Measurements from ENCODE around the gene MED16. TPM values are rescaled to one million over a fixed set of nuclear protein-coding genes. Genes with fewer than 3 reads are reported as not detected.

Gene MED16
- total RNA-seq, 2 experiments from 2014 or later, result 47.7 to 70.6 TPM

Other genes with a start within 250 kb of the MED16 start
- 10 to 100 TPM; 76.9 to 83.0 TPM for gene RNF126, start 230.0 kb downstream of the MED16 start, total RNA-seq
- gene FSTL3, start 216.8 kb downstream of the MED16 start, total RNA-seq, result 1 to 10 TPM; 2.2 to 3.1 TPM
- under 1 TPM in 1 of 2 experiments, not detected in 1; 0.59 TPM for gene PRSS57, start 197.7 kb downstream of the MED16 start, total RNA-seq
- gene PALM, start 184.3 kb downstream of the MED16 start, total RNA-seq, result not detected
- gene MISP, start 142.1 kb downstream of the MED16 start, total RNA-seq, result not detected
- 100 to 1,000 TPM; 481 to 631 TPM for gene PTBP1, start 95.7 kb downstream of the MED16 start, total RNA-seq
- not detected for gene PLPPR3, start 71.2 kb downstream of the MED16 start, total RNA-seq
- gene AZU1, start 65.3 kb downstream of the MED16 start, total RNA-seq, result not detected
- not detected for gene PRTN3, start 52.2 kb downstream of the MED16 start, total RNA-seq
- not detected for gene ELANE, start 40.9 kb downstream of the MED16 start, total RNA-seq
- gene CFD, start 33.5 kb downstream of the MED16 start, total RNA-seq, result 1 to 10 TPM in 1 of 2 experiments, under 1 TPM in 1; 0.66 to 1.5 TPM
- gene RNU6-9, start 297 bp upstream of the MED16 start, total RNA-seq, result not detected
- gene R3HDM4, start 20.0 kb upstream of the MED16 start, total RNA-seq, result 10 to 100 TPM; 63.7 to 73.7 TPM
- gene KISS1R, start 24.1 kb upstream of the MED16 start, total RNA-seq, result 1 to 10 TPM in 1 of 2 experiments, under 1 TPM in 1; 0.66 to 1.1 TPM
- 10 to 100 TPM; 30.6 to 35.9 TPM for gene ARID3A, start 32.8 kb upstream of the MED16 start, total RNA-seq
- gene WDR18, start 91.2 kb upstream of the MED16 start, total RNA-seq, result 10 to 100 TPM; 64.5 to 87.9 TPM
- not detected for gene GRIN3B, start 107.2 kb upstream of the MED16 start, total RNA-seq
- 100 to 1,000 TPM; 172 to 212 TPM for gene TMEM259, start 127.9 kb upstream of the MED16 start, total RNA-seq
- gene RNU6-2, start 128.3 kb upstream of the MED16 start, total RNA-seq, result not detected
- 100 to 1,000 TPM; 295 to 296 TPM for gene CNN2, start 133.4 kb upstream of the MED16 start, total RNA-seq
- 10 to 100 TPM; 62.7 to 72.9 TPM for gene ABCA7, start 146.9 kb upstream of the MED16 start, total RNA-seq
- gene ARHGAP45, start 174.0 kb upstream of the MED16 start, total RNA-seq, result 100 to 1,000 TPM; 361 to 481 TPM
- gene POLR2E, start 202.2 kb upstream of the MED16 start, total RNA-seq, result 100 to 1,000 TPM; 173 to 206 TPM
- gene GPX4, start 210.8 kb upstream of the MED16 start, total RNA-seq, result 100 to 1,000 TPM; 143 to 217 TPM

Data from activated CD8-positive, alpha-beta memory T cell treated with anti-CD3 and anti-CD28 coated beads, Interleukin-2, amount 10 ng/mL, durations not matched to agents 7 days and 5 days (primary cell).